Activated T-helper 2 cell treated with anti-CD3 and anti-CD28 coated beads, Interferon-gamma antibody, Interleukin-2, Interleukin-4, amounts not matched to agents 10 μg/mL and 5 μg/mL and 100 μg/mL, durations not matched to agents 14 hours and 24 hours and 36 hours (primary cell): ENCODE results near the gene PALD1. TPM values are rescaled to one million over a fixed set of nuclear protein-coding genes. Genes with fewer than 3 reads are reported as not detected.

Experiments used
- DNase-seq: peaks from one replicate; pipeline ENCODE4 v3.0.0; 2021; ENCODE audit warnings: low spot score
- H3K27ac Mint-ChIP-seq: one replicate; pipeline ENCODE4 v1.8.0; 2021; ENCODE audit warnings: mixed read lengths
- H3K27me3 Mint-ChIP-seq: one replicate; pipeline ENCODE4 v1.8.0; 2021; ENCODE audit warnings: low read depth, mixed read lengths
- H3K36me3 Mint-ChIP-seq: one replicate; pipeline ENCODE4 v1.8.0; 2021; ENCODE audit warnings: low read depth, mixed read lengths
- H3K4me1 Mint-ChIP-seq: one replicate; pipeline ENCODE4 v1.8.0; 2021; ENCODE audit warnings: low read depth, mixed read lengths
- H3K4me3 Mint-ChIP-seq: one replicate; pipeline ENCODE4 v1.8.0; 2021; ENCODE audit warnings: low read depth, mild to moderate bottlenecking, moderate library complexity, mixed read lengths
- H3K9me3 Mint-ChIP-seq: one replicate; pipeline ENCODE4 v1.8.0; 2021; ENCODE audit warnings: mixed read lengths
- intact Hi-C: fragments of 100-400 bp; cut with micrococcal nuclease; formaldehyde crosslinking; loops from one replicate; pipeline ENCODE4 v1.15.1; 2023
- total RNA-seq: library from RNA; stranded (reverse); gene quantifications from 2 replicates; pipeline ENCODE4 v1.2.3, GENCODE V29; 2022

Gene PALD1
- total RNA-seq, 1 donor from 2014 or later, result 2.3 TPM

DNA sequence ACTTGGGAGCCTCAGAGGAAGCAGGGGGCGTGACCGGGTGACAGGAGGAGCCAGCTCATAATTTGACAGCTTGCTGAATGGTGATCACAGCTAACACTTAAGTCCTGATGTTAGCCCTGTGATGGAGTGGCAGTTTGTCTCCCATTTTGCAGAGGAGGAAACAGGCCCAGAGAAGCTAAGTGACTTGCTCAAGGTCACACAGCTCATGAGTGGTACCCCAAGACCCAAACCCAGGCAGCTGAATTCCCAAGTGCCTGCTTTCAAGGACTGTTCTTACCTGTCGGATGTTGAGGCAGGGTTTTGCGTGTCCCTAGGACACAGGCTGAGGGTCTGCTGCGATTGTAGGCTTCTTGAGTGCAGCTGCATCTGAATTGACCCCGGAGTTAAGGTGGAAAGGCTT is 51.7 kb downstream of the PALD1 start:
- Mint-ChIP-seq H3K4me1 (no peaks in the 10 kb centered on the region), H3K36me3 (no peaks in the 10 kb centered on the region), H3K4me3 (no peak overlapping the region), H3K27ac (no peak overlapping the region), H3K9me3 (no peaks in the 10 kb centered on the region), H3K27me3 (no peaks in the 10 kb centered on the region)
- DNase-seq, result no peak
- intact Hi-C loops, result no loop called here

DNA sequence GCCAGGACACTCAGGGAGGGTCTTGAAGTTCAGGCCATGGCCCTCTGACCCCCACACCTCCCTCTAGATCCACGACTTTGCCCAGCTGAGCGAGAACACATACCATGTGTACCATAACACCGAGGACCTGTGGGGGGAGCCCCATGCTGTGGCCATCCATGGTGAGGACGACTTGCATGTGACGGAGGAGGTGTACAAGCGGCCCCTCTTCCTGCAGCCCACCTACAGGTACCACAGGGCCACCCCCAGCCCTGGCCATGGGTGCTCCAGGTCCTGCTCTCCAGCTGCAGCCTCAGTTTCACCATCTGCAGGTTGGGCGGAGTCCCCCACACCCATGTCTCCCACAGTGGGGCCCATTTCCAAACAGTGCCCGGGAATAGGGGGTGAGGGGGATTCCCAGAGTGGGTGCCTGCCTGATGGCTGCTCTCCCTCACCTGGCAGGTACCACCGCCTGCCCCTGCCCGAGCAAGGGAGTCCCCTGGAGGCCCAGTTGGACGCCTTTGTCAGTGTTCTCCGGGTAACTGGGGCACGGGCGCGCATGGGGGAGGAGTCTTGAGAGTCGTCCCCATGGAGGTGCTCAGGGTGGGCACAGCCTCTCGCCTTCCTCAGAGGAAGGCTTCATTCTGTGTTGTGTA is 54.1 kb downstream of the PALD1 start:
- DNase-seq, result no peak
- intact Hi-C loops, result no loop called here
- Mint-ChIP-seq H3K36me3 (no peaks in the 10 kb centered on the region), H3K9me3 (no peaks in the 10 kb centered on the region), H3K27me3 (no peaks in the 10 kb centered on the region), H3K4me1 (no peaks in the 10 kb centered on the region), H3K4me3 (no peak overlapping the region), H3K27ac (no peak overlapping the region)

DNA sequence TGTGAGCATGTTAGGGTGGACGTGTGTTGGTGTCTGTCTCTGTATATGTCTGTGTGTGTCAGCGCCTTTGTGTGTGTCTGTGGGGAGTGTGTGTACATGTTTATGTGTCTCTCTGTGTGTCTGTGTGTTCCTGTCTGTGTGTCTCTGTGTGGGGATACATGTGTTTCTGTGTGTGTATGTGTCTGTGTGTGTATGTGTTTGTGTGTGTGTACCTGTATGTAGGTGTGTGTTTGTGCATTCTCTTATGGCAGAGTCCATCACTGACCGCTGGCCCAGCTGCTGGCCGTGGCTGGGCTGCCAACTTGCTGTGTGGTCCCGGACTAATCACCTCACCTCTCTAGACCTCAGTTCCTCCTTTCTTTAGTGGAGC is 54.6 kb downstream of the PALD1 start:
- Mint-ChIP-seq H3K36me3 (no peaks in the 10 kb centered on the region), H3K4me3 (no peak overlapping the region), H3K27ac (no peak overlapping the region), H3K4me1 (no peaks in the 10 kb centered on the region), H3K27me3 (no peaks in the 10 kb centered on the region), H3K9me3 (no peaks in the 10 kb centered on the region)
- no peak for DNase-seq
- intact Hi-C loops, result no loop called here

DNA sequence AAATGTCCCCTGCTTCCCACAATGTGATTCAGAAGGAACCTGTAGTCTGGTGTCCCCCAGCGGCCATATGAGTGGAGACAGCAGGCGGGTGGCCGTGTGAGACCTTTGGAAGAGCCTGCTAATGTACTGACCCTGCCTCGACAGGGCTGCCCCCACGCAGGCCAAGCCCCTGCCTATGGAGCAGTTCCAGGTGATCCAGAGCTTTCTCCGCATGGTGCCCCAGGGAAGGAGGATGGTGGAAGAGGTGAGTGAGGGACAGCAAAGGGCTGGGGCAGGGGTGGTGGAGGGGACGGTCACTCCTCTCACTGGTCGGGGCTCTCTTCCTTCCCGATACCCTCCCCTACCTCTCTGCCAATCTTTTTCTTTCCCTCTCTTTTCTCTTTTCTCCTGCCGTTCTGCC is 55.7 kb downstream of the PALD1 start:
- H3K9me3 Mint-ChIP-seq, result no peaks in the 10 kb centered on the region
- no peaks in the 10 kb centered on the region for H3K36me3 Mint-ChIP-seq
- no peaks in the 10 kb centered on the region for H3K4me1 Mint-ChIP-seq
- DNase-seq, result no peak
- no peaks in the 10 kb centered on the region for H3K27me3 Mint-ChIP-seq
- no peak overlapping the region for H3K27ac Mint-ChIP-seq
- intact Hi-C loops, result no loop called here
- H3K4me3 Mint-ChIP-seq, result no peak overlapping the region

DNA sequence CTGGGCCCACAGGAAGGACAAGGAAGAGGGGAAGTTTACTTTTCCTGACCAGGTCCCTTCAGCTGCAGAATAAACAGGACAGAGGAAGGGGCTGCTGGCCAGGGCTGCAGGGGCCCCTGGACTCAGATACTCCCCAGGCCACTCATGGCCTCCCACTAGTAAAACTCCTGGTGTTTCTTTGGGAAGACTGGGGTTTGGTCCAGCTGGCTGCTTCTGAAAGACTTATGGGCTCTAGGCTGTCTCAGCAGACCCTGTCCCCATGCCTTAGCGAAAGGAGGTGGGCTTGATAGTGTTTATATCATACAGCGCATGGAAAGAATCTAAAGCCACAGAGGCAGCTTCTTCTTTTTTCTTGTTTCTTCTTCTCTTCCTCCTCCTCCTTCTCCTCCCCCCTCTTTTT is 56.4 kb downstream of the PALD1 start:
- intact Hi-C loops, result no loop called here
- Mint-ChIP-seq H3K27ac (no peak overlapping the region), H3K9me3 (no peaks in the 10 kb centered on the region), H3K4me1 (no peaks in the 10 kb centered on the region), H3K27me3 (no peaks in the 10 kb centered on the region), H3K4me3 (no peak overlapping the region), H3K36me3 (no peaks in the 10 kb centered on the region)
- DNase-seq, result no peak

DNA sequence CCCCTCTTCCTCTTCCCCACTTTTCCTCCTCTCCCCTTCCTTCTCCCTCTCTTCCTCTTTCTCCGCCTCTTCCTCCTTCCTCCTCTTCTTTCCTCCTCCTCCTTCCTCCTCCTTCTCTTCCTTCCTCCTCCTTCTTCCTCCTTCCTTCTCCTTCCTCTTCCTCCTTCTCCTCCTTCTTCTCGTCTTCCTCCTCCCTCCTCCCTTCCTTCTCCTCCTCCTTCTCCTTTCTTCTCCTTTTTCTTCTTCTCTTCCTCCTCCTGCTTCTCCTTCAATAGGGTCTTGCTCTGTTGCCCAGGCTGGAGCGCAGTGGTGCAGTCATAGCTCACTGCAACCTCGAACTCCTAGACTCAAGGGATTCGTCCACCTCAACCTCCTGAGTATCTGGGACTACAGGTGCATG is 56.9 kb downstream of the PALD1 start:
- H3K36me3 Mint-ChIP-seq, result no peaks in the 10 kb centered on the region
- no peak overlapping the region for H3K4me3 Mint-ChIP-seq
- intact Hi-C loops, result no loop called here
- H3K27me3 Mint-ChIP-seq, result no peaks in the 10 kb centered on the region
- H3K4me1 Mint-ChIP-seq, result no peaks in the 10 kb centered on the region
- no peak overlapping the region for H3K27ac Mint-ChIP-seq
- no peaks in the 10 kb centered on the region for H3K9me3 Mint-ChIP-seq
- no peak for DNase-seq

DNA sequence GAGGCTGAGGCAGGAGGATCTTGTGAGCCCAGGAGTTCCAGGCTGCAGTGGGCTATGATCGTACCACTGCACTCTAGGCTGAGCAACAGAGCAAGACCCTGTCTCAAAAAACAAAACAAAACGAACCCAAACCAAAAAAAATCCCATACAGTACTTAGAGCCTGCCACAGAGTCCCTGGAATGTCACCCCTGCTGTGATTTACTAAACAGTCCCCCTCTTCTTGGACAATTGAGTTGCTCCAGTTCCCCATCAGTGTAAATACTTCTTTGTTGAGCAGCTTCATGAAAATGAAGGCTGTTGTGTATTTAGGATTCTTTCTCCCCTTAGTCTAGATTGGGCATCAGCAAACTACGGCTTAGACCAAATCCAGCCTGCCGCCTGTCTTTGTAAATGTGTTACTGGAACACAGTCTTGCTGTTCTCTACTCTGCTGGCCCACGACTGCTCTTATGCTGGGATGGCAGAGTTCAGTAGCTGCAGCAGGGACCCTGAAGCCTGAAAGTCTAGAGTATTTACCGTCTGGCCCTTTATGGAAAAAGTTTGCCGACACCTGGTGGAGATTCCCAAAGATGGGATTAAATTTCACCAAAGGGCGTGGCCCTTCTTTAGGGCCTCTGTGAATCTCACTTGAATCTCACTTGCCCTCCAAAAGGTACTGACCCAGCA is 57.8 kb downstream of the PALD1 start:
- intact Hi-C loops, result no loop called here
- H3K9me3 Mint-ChIP-seq, result no peaks in the 10 kb centered on the region
- no peaks in the 10 kb centered on the region for H3K36me3 Mint-ChIP-seq
- no peak overlapping the region for H3K27ac Mint-ChIP-seq
- no peaks in the 10 kb centered on the region for H3K4me1 Mint-ChIP-seq
- H3K4me3 Mint-ChIP-seq, result no peak overlapping the region
- no peaks in the 10 kb centered on the region for H3K27me3 Mint-ChIP-seq
- DNase-seq, result no peak

DNA sequence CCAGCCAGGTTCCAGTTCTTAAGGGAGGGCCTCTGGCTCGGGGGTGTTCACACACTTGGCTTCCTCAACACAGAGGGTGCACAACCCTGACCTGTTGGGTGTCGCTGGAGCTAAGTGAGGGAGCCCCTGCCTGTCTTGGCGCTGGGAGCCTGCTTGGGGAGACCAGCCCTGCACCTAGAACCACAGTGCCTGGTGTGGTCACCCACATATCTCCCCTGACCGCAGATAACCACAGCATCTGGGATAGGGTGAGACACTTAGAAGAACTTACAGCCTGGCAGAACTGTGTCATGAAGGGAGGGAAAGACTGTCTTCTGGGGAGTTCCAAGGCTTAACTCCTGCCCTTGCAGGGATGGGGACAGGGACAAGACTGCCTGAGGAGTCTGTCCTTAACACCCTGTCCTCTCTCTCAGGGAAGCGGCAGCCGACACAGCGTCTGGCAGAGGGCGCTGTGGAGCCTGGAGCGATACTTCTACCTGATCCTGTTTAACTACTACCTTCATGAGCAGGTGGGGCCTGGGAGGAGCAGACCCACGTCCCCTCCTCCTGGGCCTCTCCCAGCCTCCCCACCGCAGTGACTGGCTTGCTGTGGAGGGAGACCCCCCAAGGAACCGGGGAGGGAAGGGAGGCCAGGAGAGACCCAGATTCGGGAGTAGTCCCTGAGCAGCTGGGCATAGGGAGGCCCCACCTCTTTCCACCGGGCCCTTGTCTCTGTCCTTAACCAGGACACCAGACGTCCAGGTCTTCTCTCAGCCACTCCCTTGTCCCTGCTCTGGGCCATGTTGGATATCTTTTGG is 59.0 kb downstream of the PALD1 start:
- DNase-seq, result no peak
- no peaks in the 10 kb centered on the region for H3K9me3 Mint-ChIP-seq
- H3K36me3 Mint-ChIP-seq, result no peaks in the 10 kb centered on the region
- H3K27ac Mint-ChIP-seq, result no peak overlapping the region
- H3K4me1 Mint-ChIP-seq, result no peaks in the 10 kb centered on the region
- H3K4me3 Mint-ChIP-seq, result no peak overlapping the region
- H3K27me3 Mint-ChIP-seq, result no peaks in the 10 kb centered on the region
- intact Hi-C loops, result no loop called here

DNA sequence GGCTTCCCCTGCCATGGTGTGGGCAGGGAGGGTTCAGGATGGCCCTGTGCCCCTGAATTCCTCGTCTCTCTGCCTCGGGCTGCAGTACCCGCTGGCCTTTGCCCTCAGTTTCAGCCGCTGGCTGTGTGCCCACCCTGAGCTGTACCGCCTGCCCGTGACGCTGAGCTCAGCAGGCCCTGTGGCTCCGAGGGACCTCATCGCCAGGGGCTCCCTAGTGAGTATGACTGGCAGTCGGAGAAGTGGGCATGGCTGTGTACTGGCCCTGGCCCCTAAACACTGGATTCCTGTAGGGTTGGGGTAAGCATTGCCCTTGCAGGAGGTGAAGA is 59.6 kb downstream of the PALD1 start:
- DNase-seq, result no peak
- H3K36me3 Mint-ChIP-seq, result no peaks in the 10 kb centered on the region
- no peaks in the 10 kb centered on the region for H3K27me3 Mint-ChIP-seq
- H3K9me3 Mint-ChIP-seq, result no peaks in the 10 kb centered on the region
- H3K4me1 Mint-ChIP-seq, result no peaks in the 10 kb centered on the region
- H3K4me3 Mint-ChIP-seq, result no peak overlapping the region
- no peak overlapping the region for H3K27ac Mint-ChIP-seq
- intact Hi-C loops, result no loop called here

DNA sequence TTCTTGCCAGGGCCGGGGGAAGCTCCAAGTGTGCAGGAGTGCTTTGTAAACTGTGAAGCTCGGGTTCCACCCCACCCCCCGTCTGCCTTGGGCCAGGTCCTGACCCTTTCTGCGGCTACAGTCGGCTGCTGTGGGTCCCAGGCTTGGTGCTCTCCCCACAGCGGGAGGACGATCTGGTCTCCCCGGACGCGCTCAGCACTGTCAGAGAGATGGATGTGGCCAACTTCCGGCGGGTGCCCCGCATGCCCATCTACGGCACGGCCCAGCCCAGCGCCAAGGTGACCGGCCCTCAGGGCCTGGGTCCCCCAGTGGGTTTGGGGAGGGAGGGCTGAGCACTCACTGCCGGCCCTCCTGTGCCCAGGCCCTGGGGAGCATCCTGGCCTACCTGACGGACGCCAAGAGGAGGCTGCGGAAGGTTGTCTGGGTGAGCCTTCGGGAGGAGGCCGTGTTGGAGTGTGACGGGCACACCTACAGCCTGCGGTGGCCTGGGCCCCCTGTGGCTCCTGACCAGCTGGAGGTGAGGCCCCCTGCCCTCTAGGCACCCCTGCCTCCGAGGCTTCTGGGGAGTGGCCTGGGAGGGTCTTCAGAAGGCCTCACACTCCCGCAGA is 60.3 kb downstream of the PALD1 start:
- H3K36me3 Mint-ChIP-seq, result no peaks in the 10 kb centered on the region
- no peaks in the 10 kb centered on the region for H3K4me1 Mint-ChIP-seq
- no peaks in the 10 kb centered on the region for H3K27me3 Mint-ChIP-seq
- no peak for DNase-seq
- H3K4me3 Mint-ChIP-seq, result no peak overlapping the region
- intact Hi-C loops, result no loop called here
- H3K27ac Mint-ChIP-seq, result no peak overlapping the region
- H3K9me3 Mint-ChIP-seq, result no peaks in the 10 kb centered on the region

DNA sequence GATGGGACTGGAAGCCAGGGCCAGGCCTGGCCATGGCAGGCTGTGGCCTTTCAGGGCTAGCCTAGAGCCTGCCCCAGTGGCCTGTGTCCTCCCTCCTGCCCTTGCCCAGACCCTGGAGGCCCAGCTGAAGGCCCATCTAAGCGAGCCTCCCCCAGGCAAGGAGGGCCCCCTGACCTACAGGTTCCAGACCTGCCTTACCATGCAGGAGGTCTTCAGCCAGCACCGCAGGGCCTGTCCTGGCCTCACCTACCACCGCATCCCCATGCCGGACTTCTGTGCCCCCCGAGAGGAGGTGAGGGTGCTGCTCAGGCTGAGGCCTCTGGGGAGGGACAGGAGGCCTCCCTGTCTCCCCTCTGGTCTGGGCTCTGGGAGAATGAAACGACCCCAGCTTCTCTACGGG is 60.9 kb downstream of the PALD1 start:
- Mint-ChIP-seq H3K36me3 (no peaks in the 10 kb centered on the region), H3K4me3 (no peak overlapping the region), H3K27me3 (no peaks in the 10 kb centered on the region), H3K9me3 (no peaks in the 10 kb centered on the region), H3K27ac (no peak overlapping the region), H3K4me1 (no peaks in the 10 kb centered on the region)
- no peak for DNase-seq
- intact Hi-C loops, result no loop called here

DNA sequence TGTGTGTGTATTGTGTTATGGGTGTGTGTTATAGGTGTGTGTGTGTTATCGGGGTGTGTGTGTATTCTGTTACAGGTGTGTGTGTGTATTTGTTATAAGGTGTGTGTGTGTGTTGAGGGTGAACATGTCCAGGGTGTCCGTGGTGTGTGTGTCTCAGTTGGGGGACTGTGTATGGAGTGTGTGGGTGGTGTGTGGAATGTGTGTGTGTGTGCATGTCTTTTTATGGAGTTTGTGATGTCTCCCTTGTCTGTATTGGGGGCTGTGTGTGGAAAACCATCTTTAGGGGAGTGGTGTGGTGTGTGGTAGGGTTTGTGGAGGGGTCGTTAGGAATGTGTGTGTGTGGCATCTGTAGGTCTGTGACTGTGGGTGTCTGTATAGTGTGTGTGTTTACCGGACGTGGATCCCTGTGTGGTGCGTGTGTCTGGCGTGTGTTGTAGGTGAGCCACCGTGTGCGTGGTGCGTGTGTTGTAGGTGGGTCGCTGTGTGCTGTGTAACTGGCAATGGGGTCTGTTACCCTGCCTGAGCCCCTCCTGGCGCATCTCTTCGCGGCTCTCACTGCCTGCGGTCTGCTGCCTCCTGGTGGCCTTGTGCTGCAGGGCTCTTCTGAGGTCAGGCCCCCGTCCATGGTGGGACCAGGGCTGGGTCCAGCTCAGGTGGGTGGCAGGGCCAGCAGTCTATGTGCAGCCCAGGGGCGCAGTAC is 61.7 kb downstream of the PALD1 start:
- no peaks in the 10 kb centered on the region for H3K4me1 Mint-ChIP-seq

More for the DNA sequence above, 61.7 kb downstream of the PALD1 start:
- Mint-ChIP-seq H3K9me3 (no peaks in the 10 kb centered on the region), H3K36me3 (no peaks in the 10 kb centered on the region), H3K27me3 (no peaks in the 10 kb centered on the region), H3K27ac (no peak overlapping the region), H3K4me3 (no peak overlapping the region)
- intact Hi-C loops, result loop anchor here (1.0 kb wide), 1 partner anchor 79 kb away; no protein-coding TSS in a partner anchor
- DNase-seq, result no peak
